HG03139 (cell line): ENCODE measurements around the gene TSGA10.
A peak's percentile ranks its signal among the peaks of the same experiment; 100 is the strongest.
"Not testable (repeated sequence)": the region's sequence is repeated elsewhere in the genome, so short reads cannot be mapped to it uniquely, and the experiment has no call there.

Source experiments
- ATAC-seq: cut with Tn5 transposase; IDR thresholded peaks from one replicate; pipeline ENCODE4 v1.9.1; 2021; ENCODE audit not compliant: unreplicated experiment

TSGA10 gene, protein sequence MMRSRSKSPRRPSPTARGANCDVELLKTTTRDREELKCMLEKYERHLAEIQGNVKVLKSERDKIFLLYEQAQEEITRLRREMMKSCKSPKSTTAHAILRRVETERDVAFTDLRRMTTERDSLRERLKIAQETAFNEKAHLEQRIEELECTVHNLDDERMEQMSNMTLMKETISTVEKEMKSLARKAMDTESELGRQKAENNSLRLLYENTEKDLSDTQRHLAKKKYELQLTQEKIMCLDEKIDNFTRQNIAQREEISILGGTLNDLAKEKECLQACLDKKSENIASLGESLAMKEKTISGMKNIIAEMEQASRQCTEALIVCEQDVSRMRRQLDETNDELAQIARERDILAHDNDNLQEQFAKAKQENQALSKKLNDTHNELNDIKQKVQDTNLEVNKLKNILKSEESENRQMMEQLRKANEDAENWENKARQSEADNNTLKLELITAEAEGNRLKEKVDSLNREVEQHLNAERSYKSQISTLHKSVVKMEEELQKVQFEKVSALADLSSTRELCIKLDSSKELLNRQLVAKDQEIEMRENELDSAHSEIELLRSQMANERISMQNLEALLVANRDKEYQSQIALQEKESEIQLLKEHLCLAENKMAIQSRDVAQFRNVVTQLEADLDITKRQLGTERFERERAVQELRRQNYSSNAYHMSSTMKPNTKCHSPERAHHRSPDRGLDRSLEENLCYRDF

DNA sequence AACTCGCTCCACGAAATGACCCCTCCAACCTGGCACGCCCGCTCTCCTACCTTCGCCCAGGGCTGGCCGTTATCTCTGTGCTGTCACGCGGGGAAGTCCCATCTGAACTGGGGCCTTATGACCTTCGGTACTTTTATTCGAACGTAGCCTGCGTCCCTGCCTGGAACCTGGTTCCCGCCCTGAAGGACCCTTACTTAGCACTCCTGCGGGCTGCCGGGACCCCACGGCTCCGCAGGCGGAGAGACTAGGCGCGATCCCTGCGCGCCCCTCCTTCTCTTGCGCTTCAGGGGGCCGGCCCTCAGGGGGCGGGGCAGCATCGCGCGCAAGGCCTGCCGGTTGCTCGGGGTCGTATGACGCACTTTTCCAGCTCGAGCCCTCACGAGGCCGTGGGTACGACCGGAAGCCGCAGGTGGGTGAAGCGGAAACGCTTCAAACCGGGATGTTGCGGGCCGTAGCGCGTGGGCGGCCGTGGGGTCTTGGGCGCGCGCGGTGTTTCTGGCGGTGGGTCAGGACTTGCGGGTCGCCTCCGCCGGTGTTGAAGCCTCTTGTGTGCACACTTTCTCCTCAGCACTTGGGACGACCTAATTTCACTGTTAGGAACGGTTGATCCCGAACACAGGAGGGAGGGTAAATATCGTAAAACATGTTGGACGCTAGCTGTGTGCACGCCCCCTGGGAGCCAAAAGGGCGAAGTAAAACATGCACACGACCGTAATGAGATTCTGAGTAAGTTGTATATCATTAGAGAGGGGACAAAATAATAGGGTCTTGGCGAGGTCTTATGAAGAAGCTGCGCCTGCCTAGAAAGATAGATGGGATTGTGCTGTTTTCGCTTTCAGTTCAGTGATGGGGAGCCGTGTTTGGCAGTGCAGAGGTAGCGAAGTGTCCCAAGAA, at the start of gene TSGA10, which contains the start of gene LIPT1:
Gene TSGA10 (minus strand): TSS at position 300 of the 894 bp plus-strand sequence. CDS start 45,503 bp downstream, outside the sequence.
Gene LIPT1 (plus strand): TSS at position 325 of the 894 bp plus-strand sequence. CDS start 6,991 bp downstream, outside the sequence.
- ATAC-seq = peak; percentile 96

DNA sequence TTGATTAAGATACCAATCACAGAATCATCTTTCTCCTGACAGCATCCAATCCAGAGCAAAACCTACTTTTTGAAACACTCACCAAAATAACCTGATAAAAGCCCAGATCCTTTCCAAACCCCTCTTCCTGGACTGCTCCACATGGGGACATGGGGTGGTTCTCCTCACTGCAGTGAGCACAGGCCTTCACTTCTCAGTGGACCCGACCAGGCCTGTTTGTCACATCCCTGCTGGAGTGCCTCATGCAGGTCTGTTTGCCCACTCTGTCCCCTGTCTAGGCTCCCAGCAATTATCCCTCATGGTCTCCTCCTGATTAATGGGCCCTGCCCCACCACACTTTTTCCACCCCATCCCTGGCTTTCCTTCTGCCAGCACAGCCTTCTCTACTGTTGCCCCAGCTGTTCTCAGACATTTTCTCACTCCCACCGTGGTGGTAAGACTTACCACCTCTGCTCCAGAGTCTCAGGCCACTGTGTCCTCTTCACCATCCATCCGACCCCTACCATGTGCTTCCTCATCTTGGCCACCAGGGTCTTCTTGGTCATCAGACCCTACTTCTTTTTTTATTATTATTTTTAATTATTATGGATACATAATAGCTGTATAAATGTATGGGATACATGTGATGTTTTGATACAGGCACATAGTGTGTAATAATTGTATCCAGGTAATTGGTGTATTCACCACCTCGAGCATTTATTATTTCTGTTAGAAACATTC, 47.4 kb upstream of the TSGA10 start:
- ATAC-seq = no peak

DNA sequence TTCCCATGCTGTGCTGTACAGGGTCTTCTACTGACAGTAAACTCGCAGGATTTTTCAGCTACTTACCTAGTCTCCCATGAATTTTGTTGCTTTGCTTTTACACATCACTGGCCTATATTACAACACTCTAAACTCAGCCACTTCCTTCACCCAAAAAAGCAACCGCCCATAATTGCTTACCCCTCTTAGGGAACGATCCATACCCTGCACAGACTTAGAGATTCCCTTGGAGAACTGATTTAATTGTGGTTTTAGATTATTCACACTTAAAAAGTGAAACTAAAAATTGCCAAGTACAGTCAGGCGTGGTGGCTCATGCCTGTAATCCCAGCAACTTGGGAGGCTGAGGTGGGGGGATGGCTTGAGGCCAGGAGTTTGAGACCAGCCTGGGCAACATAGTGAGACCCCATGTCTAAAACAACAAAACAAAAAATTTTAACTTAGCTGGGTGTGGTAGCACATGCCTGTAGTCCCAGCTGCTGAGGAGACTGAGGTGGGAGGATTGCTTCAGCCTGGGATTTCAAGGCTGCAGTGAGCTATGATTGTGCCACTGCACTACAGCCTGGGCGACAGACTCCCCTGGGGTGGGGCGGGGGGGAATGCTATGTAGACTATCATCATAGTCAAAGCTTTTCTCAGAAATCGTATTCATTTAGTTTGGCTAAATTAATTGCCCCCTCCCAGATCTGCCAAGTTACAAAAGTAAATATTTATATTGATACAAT, 45.5 kb upstream of the TSGA10 start:
- ATAC-seq = no peak

DNA sequence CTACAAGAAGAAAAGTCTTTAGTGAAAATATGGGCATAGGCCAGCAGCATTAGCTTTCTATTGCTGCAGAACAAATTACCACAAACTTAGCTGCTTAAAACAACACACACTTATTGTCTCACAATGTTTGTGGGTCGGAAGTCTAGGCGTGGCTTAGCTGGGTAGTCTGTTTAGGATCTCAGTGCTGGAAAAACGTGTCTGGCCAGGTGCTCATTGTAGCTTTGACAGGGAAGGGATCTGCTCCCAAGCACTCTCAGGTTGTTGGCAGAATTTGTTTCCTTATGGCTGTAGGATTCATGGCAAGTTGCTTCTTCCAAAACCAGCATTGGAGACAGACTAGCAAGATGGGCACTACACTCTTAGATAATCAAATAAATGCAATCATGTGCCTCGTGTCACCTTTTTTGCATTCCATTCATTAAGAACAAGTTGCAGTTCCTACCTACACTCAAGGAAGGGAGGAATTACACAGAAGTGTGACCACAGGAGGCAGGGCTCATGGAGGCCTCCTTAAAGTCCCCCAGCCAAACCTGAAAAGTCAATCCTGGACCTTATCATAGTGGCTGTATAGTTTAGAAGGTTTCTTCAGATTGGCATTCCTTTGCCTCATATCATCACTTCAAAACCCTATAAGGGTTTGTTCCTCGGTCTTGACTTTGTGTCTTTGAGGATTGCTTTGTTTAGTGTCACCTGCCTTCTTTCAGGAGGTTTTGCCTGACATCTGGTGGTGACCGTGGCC, 43.5 kb upstream of the TSGA10 start:
- ATAC-seq = no peak

DNA sequence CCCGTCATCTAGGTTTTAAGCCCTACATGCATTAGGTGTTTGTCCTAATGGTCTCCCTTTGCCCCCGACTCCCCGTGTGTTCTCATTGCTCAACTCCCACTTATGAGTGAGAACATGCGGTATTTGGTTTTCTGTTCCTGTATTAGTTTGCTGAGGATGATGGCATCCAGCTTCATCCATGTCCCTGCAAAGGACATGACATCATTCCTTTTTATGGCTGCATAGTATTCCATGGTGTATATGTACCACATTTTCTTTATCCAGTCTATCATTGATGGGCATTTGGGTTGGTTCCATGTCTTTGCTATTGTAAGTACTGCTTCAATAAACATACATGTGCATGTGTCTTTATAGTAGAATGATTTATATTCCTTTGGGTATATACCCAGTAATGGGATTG, 37.6 kb upstream of the TSGA10 start:
- ATAC-seq = not testable (repeated sequence)

DNA sequence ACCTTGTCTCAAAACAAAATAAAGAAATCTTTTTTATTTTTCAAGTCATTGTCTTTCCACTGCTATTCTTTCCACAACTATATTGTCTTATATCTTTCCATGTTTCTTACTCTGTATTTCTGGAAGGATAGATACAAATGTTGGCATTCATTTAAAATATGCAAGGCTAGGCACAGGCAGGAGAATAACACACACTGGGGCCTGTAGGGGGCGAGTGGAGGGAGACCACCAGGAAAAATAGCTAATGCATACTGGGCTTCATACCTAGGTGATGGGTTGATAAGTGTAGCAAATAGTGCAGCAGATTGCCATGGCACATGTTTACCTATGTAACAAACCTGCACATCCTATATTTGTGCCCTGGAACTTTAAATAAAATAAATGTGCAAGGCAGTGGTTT, 35.8 kb upstream of the TSGA10 start:
- no peak for ATAC-seq

DNA sequence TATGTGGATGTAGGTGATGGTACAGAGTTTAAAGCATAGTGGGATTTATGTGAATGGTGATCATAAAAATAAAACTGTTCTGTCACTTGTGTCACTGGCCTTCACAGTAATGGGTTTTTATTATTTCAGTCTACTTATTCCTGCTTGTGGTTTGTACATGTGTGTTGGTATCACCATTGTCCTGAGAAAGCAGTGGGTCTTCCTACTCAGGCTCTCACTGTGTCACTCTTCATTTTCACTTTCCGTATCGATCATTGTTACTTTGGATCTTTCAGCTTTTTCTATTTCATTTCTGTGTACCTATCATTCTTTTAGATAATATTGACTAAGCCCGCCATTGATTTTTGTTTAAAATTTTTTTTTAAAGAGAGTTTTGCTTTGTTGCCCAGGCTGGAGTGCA, 33.6 kb upstream of the TSGA10 start:
- no peak for ATAC-seq

DNA sequence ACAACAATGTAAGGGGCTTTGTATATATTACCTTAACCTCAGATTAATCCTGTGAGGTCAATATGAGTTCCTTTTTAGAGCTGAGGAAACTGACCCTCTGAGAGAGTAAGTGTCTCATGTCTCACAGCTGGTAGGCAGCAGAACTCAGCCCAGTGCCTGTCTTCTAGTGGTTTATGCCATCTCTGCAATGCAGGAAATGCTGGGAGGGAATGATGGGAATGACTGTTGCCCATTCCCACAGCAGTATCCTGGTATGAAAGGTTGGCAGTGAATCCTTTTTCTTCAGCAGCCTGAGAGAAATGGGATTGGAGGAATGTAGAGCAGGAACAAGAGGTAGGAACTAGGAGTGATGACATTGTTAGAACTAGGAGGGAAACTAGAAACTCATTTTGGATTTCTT, 32.3 kb upstream of the TSGA10 start:
- ATAC-seq = no peak

DNA sequence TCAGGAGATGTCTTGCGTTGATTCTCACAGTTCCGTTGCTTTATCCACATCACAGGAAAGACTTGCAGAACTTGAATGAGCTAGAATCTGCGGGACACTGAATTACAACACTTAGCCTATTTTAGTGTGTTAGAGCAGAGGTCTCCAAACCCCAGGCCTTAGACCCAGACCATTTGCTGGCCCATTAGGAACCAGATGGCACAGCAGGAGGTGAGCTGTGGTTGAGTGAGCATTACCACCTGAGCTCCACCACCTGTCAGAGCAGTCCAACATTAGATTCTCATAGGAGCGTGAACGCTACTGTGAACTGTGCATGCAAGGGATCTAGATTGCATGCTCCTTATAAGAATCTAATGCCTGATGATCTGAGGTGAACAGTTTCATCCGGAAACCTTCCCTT, 30.1 kb upstream of the TSGA10 start:
- no peak for ATAC-seq

DNA sequence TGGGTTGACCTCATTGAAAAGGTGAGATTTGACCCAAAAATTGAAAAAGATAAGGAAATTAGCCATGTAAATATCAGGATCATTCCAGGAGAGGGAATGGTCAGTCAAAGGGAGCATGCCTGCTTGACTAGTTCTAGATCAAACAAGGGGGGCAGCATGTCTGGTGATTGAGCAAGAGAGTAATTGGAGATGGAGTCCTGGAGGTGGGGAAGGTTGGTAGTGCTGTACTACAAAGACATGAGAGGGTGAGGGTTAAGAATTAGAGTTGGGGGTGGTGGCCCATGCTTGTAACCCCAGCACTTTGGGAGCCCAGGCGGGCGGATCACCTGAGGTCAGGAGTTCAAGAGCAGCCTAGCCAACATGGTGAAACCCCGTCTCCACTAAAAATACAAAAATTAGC, 28.3 kb upstream of the TSGA10 start:
- no peak for ATAC-seq

DNA sequence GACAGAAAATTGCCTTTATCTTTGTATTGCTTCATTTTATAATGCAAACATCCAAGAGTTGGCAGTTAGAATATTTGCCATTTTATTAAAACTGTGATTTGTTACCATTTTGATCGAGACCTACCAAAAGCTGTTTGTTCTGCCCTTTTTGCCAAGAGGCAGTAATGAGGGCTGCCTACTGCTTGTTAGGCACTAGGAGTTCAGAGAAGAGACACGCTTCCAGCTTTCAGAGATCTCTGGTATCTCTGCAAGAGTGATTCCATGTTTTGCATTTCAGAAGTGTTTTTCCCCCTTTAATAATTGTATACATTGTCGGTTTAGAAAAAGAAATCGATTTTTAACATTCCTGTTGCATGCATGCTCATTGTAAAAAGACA, 26.9 kb upstream of the TSGA10 start:
- ATAC-seq = no peak

DNA sequence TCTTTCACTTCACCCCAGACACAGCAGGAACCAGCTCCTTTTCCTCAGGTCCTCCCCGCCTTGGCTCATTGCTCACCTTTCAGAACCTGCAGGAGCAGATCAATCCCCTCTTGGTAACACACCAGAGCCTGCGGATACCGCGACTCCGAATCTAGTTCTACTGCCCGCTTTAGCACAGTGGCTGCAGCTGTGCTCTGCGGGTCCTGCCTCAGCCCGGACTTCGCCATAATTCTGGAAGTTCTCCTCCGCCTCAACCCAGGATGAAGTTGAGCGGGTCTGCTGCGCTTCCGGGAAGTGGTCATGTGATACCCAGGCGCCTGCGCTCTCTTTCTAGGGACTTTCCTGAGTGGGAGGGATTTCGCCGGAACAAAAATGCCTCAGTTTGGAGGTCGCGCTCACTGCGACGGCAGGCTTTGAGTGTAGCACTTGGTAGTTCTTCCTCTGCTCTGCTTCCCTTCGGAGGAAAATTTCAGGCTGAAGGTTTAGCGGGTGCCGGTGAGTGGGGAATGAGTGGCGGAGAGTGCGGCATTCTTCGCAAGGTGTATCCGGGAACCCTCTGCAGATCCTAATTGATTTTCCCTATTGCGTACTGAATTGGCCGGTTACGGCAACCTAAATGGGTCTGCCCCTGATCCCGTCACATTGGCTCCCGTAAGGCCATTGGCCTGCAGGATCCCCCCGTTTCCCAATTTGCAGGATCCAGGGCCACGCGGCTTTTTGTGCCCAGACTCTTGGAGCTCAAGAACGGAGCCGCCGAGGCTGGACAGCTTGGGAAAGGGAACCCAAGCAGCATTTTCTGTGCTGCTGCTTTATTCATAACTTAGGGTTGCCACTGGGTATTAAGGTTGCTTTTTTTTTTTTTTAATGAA, 26.2 kb upstream of the TSGA10 start, which contains the start of the genes MITD1 and MRPL30:
Gene MITD1 (minus strand): TSS at position 304 of the 869 bp plus-strand sequence. CDS start 77 bp downstream, at position 227.
Gene MRPL30 (plus strand): TSS at position 430 of the 869 bp plus-strand sequence. CDS start 5,020 bp downstream, outside the sequence.
- ATAC-seq = peak; percentile 88

DNA sequence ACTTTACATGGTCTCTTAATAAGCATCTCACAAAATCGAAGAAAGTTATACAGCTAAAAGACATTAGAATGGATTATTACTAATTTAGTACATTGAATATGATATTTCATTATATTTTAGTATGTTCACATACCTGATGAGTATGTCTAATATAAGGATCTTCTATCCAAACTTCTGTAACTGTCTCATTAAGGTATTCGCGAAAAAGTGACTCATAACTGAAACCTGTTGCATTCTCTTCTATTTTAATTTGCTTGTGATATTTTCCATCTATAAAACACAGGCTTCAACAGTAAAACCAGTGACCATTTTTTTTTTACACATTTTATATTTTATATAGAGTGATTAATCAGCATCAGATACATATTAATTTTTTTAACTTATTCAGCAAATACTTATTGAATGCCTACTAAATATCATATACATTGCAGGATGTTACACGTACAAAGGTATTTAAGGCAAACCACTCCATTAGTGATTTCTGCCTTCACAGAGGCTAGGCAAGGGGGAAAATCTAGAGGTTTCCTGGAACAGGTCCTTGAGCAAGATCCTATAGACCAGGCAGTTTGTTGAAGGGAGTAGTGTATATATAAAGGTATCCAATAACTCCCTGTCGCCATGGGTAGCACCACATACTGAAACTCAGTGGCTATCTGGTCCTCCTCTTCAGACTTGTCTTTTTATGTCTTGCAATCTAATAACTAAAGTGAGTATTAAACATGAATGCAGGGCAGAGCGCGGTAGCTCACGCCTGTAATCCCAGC, 16.8 kb upstream of the TSGA10 start:
- no peak for ATAC-seq

DNA sequence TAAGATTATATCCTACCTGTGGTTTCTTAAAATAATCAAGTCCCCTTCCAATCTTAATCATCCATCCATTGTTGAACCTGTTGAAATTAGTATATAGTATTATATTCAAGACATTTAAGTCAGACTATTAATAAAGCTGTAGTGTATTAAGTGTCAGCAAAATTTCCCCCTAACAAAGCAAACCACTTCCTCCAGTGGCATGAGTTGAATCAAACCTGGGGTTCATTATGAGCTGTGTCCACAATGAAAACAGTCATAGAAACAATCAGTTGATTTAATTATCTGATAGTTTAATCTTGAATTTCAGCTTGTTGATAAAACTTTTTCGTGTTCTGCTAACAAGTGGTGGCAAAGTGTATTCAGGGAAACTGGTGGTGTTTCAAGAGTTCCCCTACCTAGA, 14.8 kb upstream of the TSGA10 start:
- ATAC-seq = no peak

DNA sequence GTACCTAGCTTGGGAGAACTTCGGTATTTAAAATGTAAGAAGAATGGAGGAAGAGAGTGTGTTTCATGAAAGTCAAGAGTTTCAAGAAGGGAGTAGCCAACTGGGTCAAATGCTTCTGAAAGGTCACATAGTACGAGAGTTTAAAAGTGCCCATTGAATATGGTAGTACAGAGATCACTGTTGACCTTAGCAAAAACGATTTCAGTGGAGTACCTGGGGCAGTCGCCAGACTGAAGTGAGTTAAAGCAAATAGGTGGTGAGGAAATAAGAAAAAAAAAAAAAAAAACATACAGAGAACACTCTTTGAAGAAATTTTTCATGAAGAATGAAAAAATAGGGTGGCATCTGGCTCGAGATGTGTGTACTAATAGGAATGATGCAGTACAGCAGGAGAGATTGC, 11.5 kb upstream of the TSGA10 start:
- no peak for ATAC-seq

DNA sequence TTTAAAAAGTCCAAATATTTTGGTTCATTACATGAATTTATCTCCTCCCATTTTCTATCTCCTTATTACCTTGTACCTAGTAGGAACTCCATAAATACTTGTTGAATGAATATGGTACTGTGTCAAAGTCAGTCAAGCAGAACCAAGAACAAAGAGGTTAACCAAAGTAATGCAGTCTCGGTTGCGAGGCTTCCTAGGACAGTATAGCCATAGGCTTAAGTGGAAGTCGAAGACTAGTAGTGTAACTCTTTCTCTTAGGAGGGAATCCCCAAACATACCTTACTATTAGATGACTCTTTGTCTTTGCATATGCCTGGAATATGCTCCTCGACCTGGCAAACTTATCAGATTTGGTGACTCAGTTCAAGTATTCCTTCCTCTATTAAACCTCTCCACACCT, 4.9 kb upstream of the TSGA10 start:
- ATAC-seq = no peak

DNA sequence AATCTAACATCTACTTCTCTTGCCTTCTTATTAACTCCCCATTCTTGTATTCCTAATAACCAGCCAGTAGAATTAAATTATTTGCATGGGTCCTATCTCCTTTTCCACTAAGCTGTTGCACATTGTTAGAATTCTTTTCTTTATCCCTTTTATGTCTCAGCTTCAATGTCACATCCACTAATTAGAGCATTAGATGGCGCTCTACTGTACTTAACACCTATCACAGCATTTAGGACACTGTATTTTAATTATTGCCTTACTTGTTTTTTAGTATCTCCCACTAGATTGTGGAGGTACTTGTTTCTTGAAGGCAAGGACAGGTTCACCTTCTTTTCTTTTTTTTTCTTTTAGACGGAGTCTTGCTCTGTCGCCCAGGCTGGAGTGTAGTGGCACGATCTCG, 3.9 kb upstream of the TSGA10 start:
- no peak for ATAC-seq
